PC-9 (cell line): ENCODE results near the gene ACSL3. TPM values are rescaled to one million over a fixed set of nuclear protein-coding genes. Genes with fewer than 3 reads are reported as not detected.

Experiments used
- BruUV-seq: library from RNA; stranded (reverse); fragments of 400-500 nt; replicated peaks from 2 replicates; lab custom pipeline; 2021; lab: Mats Ljungman, UMichigan
- CTCF ChIA-PET: fragments of 300-600 bp; sonication (Branson Sonifier 250); formaldehyde crosslinking; loops from one replicate; lab custom pipeline; 2022; ENCODE audit warnings: antibody characterized with exemption; lab: Charles Lee
- POLR2A ChIA-PET: fragments of 300-600 bp; sonication (Branson Sonifier 250); formaldehyde crosslinking; loops from one replicate; lab custom pipeline; 2022; ENCODE audit warnings: antibody characterized with exemption; ENCODE audit not compliant: unreplicated experiment; lab: Charles Lee
- DNase-seq, 2 experiments: peaks; one replicate each; pipeline versions ENCODE4 v3.0.0 to v3.0.0-alpha.2; 2015 to 2022; ENCODE audit warnings: mixed read lengths in 1 of 2
- H2AFZ ChIP-seq: fragments of 200-600 bp; sonication (generic); 2 replicates; pipeline ENCODE4 v1.8.1; 2017; ENCODE audit warnings: antibody characterized with exemption
- H3F3A ChIP-seq: fragments of 200-600 bp; sonication (generic); 2 replicates; pipeline ENCODE4 v1.8.1; 2017; ENCODE audit warnings: antibody characterized with exemption, mild to moderate bottlenecking, low read depth; ENCODE audit not compliant: insufficient read depth
- H3K27ac ChIP-seq: fragments of 200-600 bp; sonication (generic); 2 replicates; pipeline ENCODE4 v1.6.1; 2016; ENCODE audit warnings: mixed run types
- H3K27me3 ChIP-seq: fragments of 200-600 bp; sonication (generic); 2 replicates; pipeline ENCODE4 v1.6.1; 2016; ENCODE audit warnings: low read depth, mixed run types; ENCODE audit not compliant: insufficient read depth
- H3K36me3 ChIP-seq: fragments of 200-600 bp; sonication (generic); 2 replicates; pipeline ENCODE4 v1.6.1; 2016; ENCODE audit warnings: low read depth, mixed run types
- H3K4me1 ChIP-seq: fragments of 200-600 bp; sonication (generic); replicated peaks from 2 replicates; pipeline ENCODE4 v1.6.1; 2016; ENCODE audit warnings: mixed run types; ENCODE audit not compliant: insufficient read depth
- H3K4me2 ChIP-seq: fragments of 200-600 bp; sonication (generic); 2 replicates; pipeline ENCODE4 v1.6.1; 2017; ENCODE audit warnings: mixed run types
- H3K4me3 ChIP-seq: fragments of 200-600 bp; sonication (generic); 2 replicates; pipeline ENCODE4 v1.6.1; 2016; ENCODE audit warnings: mixed run types
- H3K79me2 ChIP-seq: fragments of 200-600 bp; sonication (generic); 2 replicates; pipeline ENCODE4 v1.6.1; 2017; ENCODE audit warnings: low read depth, mixed run types
- H3K9me2 ChIP-seq: fragments of 200-600 bp; sonication (generic); 2 replicates; pipeline ENCODE4 v1.8.1; 2017; ENCODE audit warnings: mild to moderate bottlenecking; ENCODE audit not compliant: insufficient read depth
- H3K9me3 ChIP-seq: fragments of 200-600 bp; sonication (generic); 2 replicates; pipeline ENCODE4 v1.8.1; 2016; ENCODE audit warnings: low read depth; ENCODE audit not compliant: insufficient read depth
- H4K20me1 ChIP-seq: fragments of 200-600 bp; sonication (generic); 2 replicates; pipeline ENCODE4 v1.8.1; 2017; ENCODE audit not compliant: insufficient read depth
- CTCF ChIP-seq: fragments of 200-600 bp; sonication (generic); conservative IDR thresholded peaks from 2 replicates; pipeline ENCODE4 v1.6.1; 2017; ENCODE audit warnings: mixed run types, antibody characterized with exemption, mild to moderate bottlenecking, moderate library complexity
- EZH2 ChIP-seq: fragments of 200-600 bp; sonication (generic); IDR thresholded peaks from 2 replicates; pipeline ENCODE4 v1.8.0; 2017; ENCODE audit warnings: antibody characterized with exemption, low read depth
- intact Hi-C: fragments of 100-400 bp; cut with micrococcal nuclease; formaldehyde crosslinking; loops from one replicate; pipeline ENCODE4 v1.10.0; 2022; ENCODE audit not compliant: unreplicated experiment
- total RNA-seq: library from RNA; stranded (reverse); gene quantifications from 2 replicates; pipeline ENCODE4 v1.2.3, GENCODE V29; 2021

ACSL3 gene
- total RNA-seq, 1 experiment from 2014 or later, result 446 TPM

GRCh38 chr2:222835143-222835822 is 25.6 kb upstream of the ACSL3 start:
- ChIA-PET CTCF (interaction anchor here (0.6 kb wide), 2 partner anchors 76 to 86 kb away, joined by 3 read pairs; no protein-coding TSS in a partner anchor), POLR2A (interaction anchor here (0.6 kb wide), 1 partner anchor 126 kb away, joined by 6 read pairs; no protein-coding TSS in a partner anchor)
- no peaks in the 10 kb centered on the region for H3K9me2 ChIP-seq
- no peak for TF ChIP-seq EZH2
- peaks cover 8% of the 10 kb centered on the region; the same call in 1 of the 2 replicates for H3K79me2 ChIP-seq
- peaks cover 25% of the 10 kb centered on the region for H3F3A ChIP-seq
- H3K9me3 ChIP-seq, result no peaks in the 10 kb centered on the region
- no peaks in the 10 kb centered on the region for H3K36me3 ChIP-seq
- H2AFZ ChIP-seq, result no peak overlapping the region
- no TSS peak for BruUV-seq
- peak overlapping the region; percentile 32 for H3K4me2 ChIP-seq
- peaks cover 60% of the 10 kb centered on the region for H3K4me1 ChIP-seq
- H3K4me3 ChIP-seq, result no peak overlapping the region
- H4K20me1 ChIP-seq, result no peaks in the 10 kb centered on the region
- intact Hi-C loops, result no loop called here
- H3K27me3 ChIP-seq, result no peaks in the 10 kb centered on the region
- peak in 1 of 2 experiments; percentile 74 for DNase-seq
- H3K27ac ChIP-seq, result peak overlapping the region; percentile 23; the same call in 1 of the 2 replicates

- Histone ChIP-seq H3K27ac (no peak overlapping the region), H3K4me2 (peak overlapping the region; percentile 32; the same call in 1 of the 2 replicates), H3K9me3 (no peaks in the 10 kb centered on the region), H3K79me2 (peaks cover 8% of the 10 kb centered on the region; the same call in 1 of the 2 replicates), H4K20me1 (no peaks in the 10 kb centered on the region), H3K27me3 (no peaks in the 10 kb centered on the region), H3F3A (peaks cover 25% of the 10 kb centered on the region), H3K4me3 (no peak overlapping the region), H3K36me3 (no peaks in the 10 kb centered on the region), H2AFZ (no peak overlapping the region), H3K4me1 (peaks cover 65% of the 10 kb centered on the region), H3K9me2 (no peaks in the 10 kb centered on the region)
- BruUV-seq, result no TSS peak
- intact Hi-C loops, result no loop called here
- POLR2A ChIA-PET, result interaction anchor here (0.6 kb wide), 1 partner anchor 126 kb away, joined by 6 read pairs; no protein-coding TSS in a partner anchor
- TF ChIP-seq CTCF (no peak), EZH2 (no peak)
- CTCF ChIA-PET, result interaction anchor here (0.6 to 0.7 kb wide), 4 partner anchors 25 to 828 kb away, joined by 3 to 8 read pairs (median 4); partner anchors contain the start of gene ACSL3
- DNase-seq, result no peak
Observed at GRCh38 chr2:222835823-222836151, 25.0 kb upstream of the ACSL3 start.

- H3K4me3 ChIP-seq, result peak overlapping the region; percentile 31; the same call in 1 of the 2 replicates
- TF ChIP-seq EZH2, result no peak
- peak overlapping the region; percentile 44 for H2AFZ ChIP-seq
- H3F3A ChIP-seq, result peaks cover 42% of the 10 kb centered on the region
- H3K27ac ChIP-seq, result peak overlapping the region; percentile 82
- H3K4me2 ChIP-seq, result peak overlapping the region; percentile 69
- peaks cover 8% of the 10 kb centered on the region; the same call in 1 of the 2 replicates for H3K79me2 ChIP-seq
- peak; percentile 75 to 100 for DNase-seq
- no peaks in the 10 kb centered on the region for H3K27me3 ChIP-seq
- intact Hi-C loops, result loop anchor here (1.0 kb wide), 4 partner anchors 23 to 128 kb away; no protein-coding TSS in a partner anchor
- no peaks in the 10 kb centered on the region for H3K36me3 ChIP-seq
- H4K20me1 ChIP-seq, result no peaks in the 10 kb centered on the region
- no TSS peak for BruUV-seq
- no peaks in the 10 kb centered on the region for H3K9me3 ChIP-seq
- CTCF ChIA-PET, result no interaction called here
- H3K9me2 ChIP-seq, result no peaks in the 10 kb centered on the region
- H3K4me1 ChIP-seq, result peaks cover 84% of the 10 kb centered on the region
- POLR2A ChIA-PET, result interaction anchor here (0.6 to 0.8 kb wide), 5 partner anchors 13 to 132 kb away, joined by 3 to 10 read pairs (median 7); no protein-coding TSS in a partner anchor
Observed at GRCh38 chr2:222837643-222838056, 23.2 kb upstream of the ACSL3 start.
